ENCODE data around the gene ALPK3. TPM values are rescaled to one million over a fixed set of nuclear protein-coding genes. Genes with fewer than 3 reads are reported as not detected.
A peak's percentile ranks its signal among the peaks of the same experiment; 100 is the strongest.

Gene ALPK3
- total and polyA plus RNA-seq, 8 donors = 0.58 to 17.9 (median 3.5) TPM

- Histone ChIP-seq H3K9me3 (no peaks in the 10 kb centered on the region), H3K4me1 (peaks cover 3 to 28% (median 16%) of the 10 kb centered on the region in 4 donors), H3K27me3 (no peaks in the 10 kb centered on the region), H3K4me3 (no peak overlapping the region), H3K36me3 (peaks cover 0 to 41% (median 18%) of the 10 kb centered on the region in 4 donors), H3K27ac (peak overlapping the region in 1 of 5 donors; percentile 38)
- 83 to 97% (median 97%) methylated on average over 2 to 15 of the region's 15 CpGs for WGBS, 5 donors
- TF ChIP-seq POLR2A (IDR thresholded peaks at IDR 0.05) (no peak), CTCF (IDR thresholded peaks at IDR 0.05) (no peak), POLR2AphosphoS5 (IDR thresholded peaks at IDR 0.05) (no peak), EP300 (IDR thresholded peaks at IDR 0.05) (no peak)
- intact Hi-C loops (cut with DNase I; ENCODE audit: low total_unique reads) = no loop called here
- DNase-seq = no peak
Observed at GRCh38 chr15:84859651-84860050, 42.5 kb downstream of the ALPK3 start.

DNA sequence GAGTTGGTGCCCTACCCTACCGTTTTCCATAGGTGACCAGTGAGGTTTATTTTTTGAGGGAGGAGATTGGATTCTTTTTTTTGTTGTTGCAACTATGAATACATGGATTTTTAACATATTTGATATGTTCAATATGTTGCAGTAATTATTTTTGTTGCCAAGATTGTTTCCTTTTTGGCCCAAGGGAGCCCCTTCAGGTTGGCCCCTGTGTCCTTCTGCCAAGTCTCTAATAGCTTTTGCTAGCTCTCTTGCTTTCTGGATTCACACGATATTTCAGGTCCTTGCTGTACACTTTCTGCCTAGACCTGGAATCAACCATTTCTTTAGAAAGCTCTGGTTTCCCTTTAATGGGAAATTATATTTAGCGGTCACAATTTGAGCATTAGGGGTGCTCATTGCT is 44.6 kb downstream of the ALPK3 start:
- Histone ChIP-seq H3K36me3 (peaks cover 0 to 35% (median 16%) of the 10 kb centered on the region in 4 donors), H3K27me3 (no peaks in the 10 kb centered on the region), H3K4me3 (no peak overlapping the region), H3K27ac (no peak overlapping the region), H3K9me3 (no peaks in the 10 kb centered on the region), H3K4me1 (peaks cover 3 to 28% (median 17%) of the 10 kb centered on the region in 4 donors)
- WGBS, 5 donors = 84 to 91% (median 86%) methylated on average over 3 of the region's 3 CpGs
- TF ChIP-seq CTCF (IDR thresholded peaks at IDR 0.05) (no peak), POLR2A (IDR thresholded peaks at IDR 0.05) (no peak), POLR2AphosphoS5 (IDR thresholded peaks at IDR 0.05) (no peak), EP300 (IDR thresholded peaks at IDR 0.05) (no peak)
- intact Hi-C loops (cut with DNase I; ENCODE audit: low total_unique reads) = no loop called here
- no peak for DNase-seq

DNA sequence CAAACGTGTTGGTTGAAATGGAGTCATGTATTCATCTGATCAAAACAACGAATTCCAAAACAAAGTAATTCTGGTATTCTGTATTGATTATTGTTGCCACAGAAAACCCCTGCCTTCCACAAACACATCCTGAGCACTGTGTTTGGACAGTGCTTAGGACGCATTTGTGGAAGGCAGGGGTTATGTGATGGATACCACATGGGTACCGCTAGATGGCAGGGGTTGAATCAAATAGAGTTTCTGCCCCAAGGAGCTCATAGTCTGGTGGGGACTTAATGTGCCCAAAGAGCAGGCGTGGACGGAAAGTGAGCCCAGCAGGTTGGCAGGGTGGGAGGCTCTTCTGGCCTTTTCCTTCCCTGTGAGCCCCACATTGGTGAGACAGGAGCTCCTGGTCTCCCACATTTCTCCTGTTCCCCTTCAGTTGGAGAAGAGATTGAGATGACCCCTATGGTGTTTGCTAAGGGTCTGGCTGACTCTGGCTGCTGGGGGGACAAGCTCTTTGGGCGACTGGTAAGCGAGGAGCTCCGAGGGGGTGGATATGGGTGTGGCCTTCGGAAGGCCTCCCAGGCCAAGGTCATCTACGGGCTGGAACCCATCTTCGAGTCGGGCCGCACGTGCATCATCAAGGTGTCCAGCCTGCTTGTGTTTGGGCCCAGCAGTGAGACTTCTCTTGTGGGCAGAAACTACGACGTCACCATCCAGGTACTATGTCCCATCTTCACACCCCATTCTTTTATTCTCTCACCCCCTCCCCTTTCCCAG is 45.2 kb downstream of the ALPK3 start:
- Histone ChIP-seq H3K4me1 (peaks cover 3 to 28% (median 17%) of the 10 kb centered on the region in 4 donors), H3K27ac (no peak overlapping the region), H3K27me3 (no peaks in the 10 kb centered on the region), H3K4me3 (no peak overlapping the region), H3K36me3 (peaks cover 0 to 31% (median 16%) of the 10 kb centered on the region in 4 donors), H3K9me3 (no peaks in the 10 kb centered on the region)
- TF ChIP-seq EP300 (IDR thresholded peaks at IDR 0.05) = no peak
- TF ChIP-seq POLR2AphosphoS5 (IDR thresholded peaks at IDR 0.05) = no peak
- TF ChIP-seq CTCF (IDR thresholded peaks at IDR 0.05) = no peak
- TF ChIP-seq POLR2A (IDR thresholded peaks at IDR 0.05) = no peak
- WGBS, 5 donors = 92 to 96% (median 95%) methylated on average over 8 to 17 of the region's 17 CpGs
- intact Hi-C loops (cut with DNase I; ENCODE audit: low total_unique reads) = no loop called here
- DNase-seq = no peak

DNA sequence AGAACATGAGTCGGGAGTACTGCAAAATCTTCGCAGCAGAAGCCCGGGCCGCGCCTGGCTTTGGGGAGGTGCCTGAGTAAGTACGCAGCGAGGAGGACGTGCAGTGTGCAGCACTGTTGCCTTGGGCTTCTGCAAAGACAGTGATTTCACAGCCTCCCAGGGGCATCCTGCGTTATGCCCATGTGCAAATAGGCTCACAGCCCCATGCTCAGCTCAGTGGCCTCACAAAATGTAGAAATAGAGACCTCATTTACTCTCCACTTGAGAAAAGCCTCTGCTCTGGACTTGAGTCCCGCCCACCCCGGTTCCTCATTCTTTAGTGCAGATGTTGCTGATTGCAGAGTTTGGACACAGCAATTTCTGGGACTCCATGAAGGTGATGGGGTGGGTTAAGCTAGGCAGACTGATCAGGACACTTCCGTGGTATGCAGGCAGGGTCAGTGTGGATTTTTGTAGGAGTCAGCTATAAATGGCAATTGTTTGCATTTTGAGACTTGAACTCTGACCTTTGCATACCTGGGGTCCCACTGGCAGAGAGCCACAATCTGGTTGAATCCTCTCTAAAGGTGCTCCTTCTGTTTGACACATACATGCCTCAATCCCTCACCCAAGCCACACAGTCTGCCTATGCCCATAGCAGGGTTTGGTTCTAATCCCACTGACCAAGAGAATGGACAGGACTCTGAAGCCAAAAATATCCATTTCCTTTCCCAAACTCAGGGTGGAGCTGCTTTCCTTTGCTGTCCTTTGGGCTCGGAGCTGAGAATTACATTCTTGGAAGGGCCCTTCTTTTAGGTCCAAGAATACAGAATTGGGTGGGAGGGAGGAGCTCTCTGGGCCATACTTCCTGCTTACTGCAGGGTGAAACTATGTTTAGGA is 46.6 kb downstream of the ALPK3 start:
- Histone ChIP-seq H3K27me3 (no peaks in the 10 kb centered on the region), H3K9me3 (no peaks in the 10 kb centered on the region), H3K4me3 (no peak overlapping the region), H3K27ac (peak overlapping the region in 1 of 5 donors; percentile 18), H3K4me1 (peaks cover 3 to 28% (median 17%) of the 10 kb centered on the region in 4 donors), H3K36me3 (peaks cover 0 to 33% (median 16%) of the 10 kb centered on the region in 4 donors)
- peak in 1 of 2 donors; percentile 36 for DNase-seq
- intact Hi-C loops (cut with DNase I; ENCODE audit: low total_unique reads) = no loop called here
- WGBS, 5 donors = 81 to 86% (median 85%) methylated on average over 13 of the region's 13 CpGs
- TF ChIP-seq EP300 (IDR thresholded peaks at IDR 0.05) (no peak), POLR2AphosphoS5 (IDR thresholded peaks at IDR 0.05) (no peak), CTCF (IDR thresholded peaks at IDR 0.05) (no peak), POLR2A (IDR thresholded peaks at IDR 0.05) (no peak)

All from stomach (tissue), 9 donors.